IPS DF 6.9 (cell line): Measurements from ENCODE around the gene ZNF569.
"Not testable (repeated sequence)": the region's sequence is repeated elsewhere in the genome, so short reads cannot be mapped to it uniquely, and the experiment has no call there.

Source experiments
- DNase-seq: peaks from one replicate; pipeline ENCODE4 v3.0.0-alpha.2; 2013; ENCODE audit warnings: low read depth, low spot score
- H3K27ac ChIP-seq: one replicate; pipeline ENCODE4 v1.5.1; 2013; ENCODE audit warnings: low read length, control low read depth
- H3K27me3 ChIP-seq: 2 replicates; pipeline ENCODE4 v1.6.1; 2013; ENCODE audit warnings: mild to moderate bottlenecking, low read length; ENCODE audit not compliant: control insufficient read depth, insufficient read depth
- H3K36me3 ChIP-seq: 2 replicates; pipeline ENCODE4 v1.6.1; 2013; ENCODE audit warnings: low read length; ENCODE audit not compliant: control insufficient read depth, insufficient read depth
- H3K4me1 ChIP-seq: 2 replicates; pipeline ENCODE4 v1.6.1; 2013; ENCODE audit warnings: low read length; ENCODE audit not compliant: control insufficient read depth, insufficient read depth
- H3K4me3 ChIP-seq: 2 replicates; pipeline ENCODE4 v1.5.1; 2013; ENCODE audit warnings: mild to moderate bottlenecking, low read length
- H3K9me3 ChIP-seq: 2 replicates; pipeline ENCODE4 v1.6.1; 2013; ENCODE audit warnings: low read length, inconsistent platforms; ENCODE audit not compliant: control insufficient read depth, insufficient read depth
- WGBS: extraction: QIAGEN DNeasy Blood & Tissue Kit; methylation state at CpG from one replicate; pipeline ENCODE4 v1.1.7; 2013; ENCODE audit warnings: mixed read lengths, missing lambda C conversion rate; ENCODE audit not compliant: insufficient read length, insufficient coverage; 5-methylcytosine and 5-hydroxymethylcytosine counted together

ZNF569 gene

DNA sequence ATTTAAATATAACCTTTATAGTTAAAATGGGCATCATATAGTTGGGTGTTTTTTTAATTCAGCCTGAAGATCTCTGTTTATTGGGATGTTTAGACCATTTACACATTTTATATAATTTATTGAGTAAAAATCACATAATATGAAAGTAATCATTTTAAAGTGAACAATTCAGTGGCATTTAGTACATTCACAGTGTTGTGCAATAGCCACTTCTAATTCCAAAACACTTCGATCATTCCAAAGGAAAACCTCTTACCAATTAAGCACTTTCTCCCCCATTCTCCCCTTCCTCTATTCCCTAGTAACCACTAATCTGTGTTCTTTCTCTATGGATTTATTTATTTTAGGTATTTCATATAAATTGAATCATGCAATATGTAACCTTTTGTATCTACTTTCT, 66.2 kb downstream of the ZNF569 start:
- H3K36me3 ChIP-seq: no peaks in the 10 kb centered on the region
- no peak overlapping the region for H3K4me3 ChIP-seq
- peaks cover 5% of the 10 kb centered on the region for H3K9me3 ChIP-seq
- no peaks in the 10 kb centered on the region for H3K27me3 ChIP-seq
- WGBS: no CpG with 5 or more reads among the region's 1 CpG
- no peak for DNase-seq
- no peak overlapping the region for H3K27ac ChIP-seq
- H3K4me1 ChIP-seq: no peaks in the 10 kb centered on the region

DNA sequence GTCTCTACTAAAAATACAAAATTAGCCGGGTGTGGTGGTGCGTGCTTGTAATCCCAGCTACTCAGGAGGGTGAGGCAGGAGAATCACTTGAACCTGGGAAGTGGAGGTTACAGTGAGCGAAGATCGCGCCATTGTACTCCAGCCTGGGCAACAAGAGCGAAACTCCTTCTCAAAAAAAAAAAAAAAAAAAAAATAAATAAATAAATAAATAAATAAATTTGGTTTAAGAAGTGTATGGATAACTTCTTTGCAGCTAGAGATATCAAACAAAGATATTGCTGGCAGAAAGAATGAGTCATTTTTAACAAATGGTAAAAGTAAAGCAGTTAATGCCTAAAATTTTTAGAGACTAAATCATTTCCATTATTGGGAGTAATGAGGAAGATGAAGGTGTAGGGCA, 75.8 kb downstream of the ZNF569 start:
- H3K4me1 ChIP-seq, H3K9me3 ChIP-seq, DNase-seq, H3K36me3 ChIP-seq, H3K4me3 ChIP-seq, H3K27ac ChIP-seq, H3K27me3 ChIP-seq: not testable (repeated sequence)
- no CpG with 5 or more reads among the region's 6 CpGs for WGBS

DNA sequence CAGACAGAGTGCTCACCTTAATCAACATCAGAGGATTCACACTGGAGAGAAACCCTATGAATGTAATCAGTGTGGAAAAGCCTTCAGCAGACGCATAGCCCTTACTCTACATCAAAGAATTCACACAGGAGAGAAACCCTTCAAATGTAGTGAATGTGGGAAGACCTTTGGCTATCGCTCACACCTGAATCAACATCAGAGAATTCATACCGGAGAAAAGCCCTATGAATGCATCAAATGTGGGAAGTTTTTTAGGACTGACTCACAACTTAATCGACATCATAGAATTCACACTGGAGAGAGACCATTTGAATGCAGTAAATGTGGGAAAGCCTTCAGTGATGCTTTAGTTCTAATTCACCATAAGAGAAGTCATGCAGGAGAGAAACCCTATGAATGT, 78.0 kb downstream of the ZNF569 start:
- no CpG with 5 or more reads among the region's 4 CpGs for WGBS
- no peak for DNase-seq
- Histone ChIP-seq H3K27me3 (no peaks in the 10 kb centered on the region), H3K9me3 (peaks cover 7% of the 10 kb centered on the region; the same call in 1 of the 2 replicates), H3K36me3 (peaks cover 3% of the 10 kb centered on the region; the same call in 1 of the 2 replicates), H3K27ac (no peak overlapping the region), H3K4me3 (no peak overlapping the region), H3K4me1 (no peaks in the 10 kb centered on the region)

DNA sequence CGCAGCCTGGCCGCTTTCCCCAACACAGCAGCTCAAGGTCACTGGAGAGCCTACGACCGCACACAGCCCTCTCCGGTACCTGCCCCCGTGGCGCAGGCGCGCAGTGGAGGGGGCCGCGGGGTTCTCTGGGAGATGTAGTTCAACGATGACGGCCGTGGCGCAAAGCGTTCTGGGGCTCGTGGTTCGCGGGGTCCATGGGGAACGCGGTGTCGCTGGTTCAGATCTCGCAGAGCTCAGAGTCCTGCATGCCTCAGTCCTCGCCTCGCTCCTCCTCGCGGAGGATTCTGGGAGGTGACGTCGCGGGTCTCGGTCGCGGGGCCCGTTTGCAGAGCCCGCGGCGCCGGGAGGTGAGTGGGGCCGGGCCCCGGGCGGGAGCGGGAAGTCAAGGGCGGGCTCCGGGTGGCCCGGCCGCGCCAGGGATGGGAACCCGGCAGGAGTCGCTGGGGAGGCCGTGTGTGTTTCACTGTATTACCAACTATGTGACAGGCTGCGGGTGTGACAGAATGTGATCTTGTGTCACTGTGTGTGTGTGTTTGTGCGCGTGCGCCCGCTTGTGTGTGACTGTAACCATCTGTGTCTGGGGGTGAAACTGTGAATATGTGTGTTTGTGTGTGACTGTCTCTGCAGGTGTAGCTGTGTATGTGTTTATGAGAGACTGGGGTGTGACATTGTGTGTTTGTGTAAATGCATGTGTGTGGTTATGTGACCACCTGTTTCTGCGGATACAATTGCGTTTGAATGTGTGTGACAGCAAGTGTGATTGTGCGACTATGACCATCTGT, 96.2 kb downstream of the ZNF569 start, which contains the start of gene ZNF527:
Gene ZNF527 (plus strand): TSS at position 220 of the 782 bp plus-strand sequence. CDS start 3,100 bp downstream, outside the sequence.
- H3K27ac ChIP-seq: no peak within 1 kb of the TSS
- no peaks in the 10 kb centered on the region for H3K36me3 ChIP-seq
- peak within 1 kb of the TSS; percentile 71; the same call in 1 of the 2 replicates for H3K4me3 ChIP-seq
- DNase-seq: peak; percentile 97
- H3K4me1 ChIP-seq: no peaks in the 10 kb centered on the region
- H3K27me3 ChIP-seq: no peaks in the 10 kb centered on the region
- WGBS: no CpG with 5 or more reads among the region's 58 CpGs
- H3K9me3 ChIP-seq: no peaks in the 10 kb centered on the region

DNA sequence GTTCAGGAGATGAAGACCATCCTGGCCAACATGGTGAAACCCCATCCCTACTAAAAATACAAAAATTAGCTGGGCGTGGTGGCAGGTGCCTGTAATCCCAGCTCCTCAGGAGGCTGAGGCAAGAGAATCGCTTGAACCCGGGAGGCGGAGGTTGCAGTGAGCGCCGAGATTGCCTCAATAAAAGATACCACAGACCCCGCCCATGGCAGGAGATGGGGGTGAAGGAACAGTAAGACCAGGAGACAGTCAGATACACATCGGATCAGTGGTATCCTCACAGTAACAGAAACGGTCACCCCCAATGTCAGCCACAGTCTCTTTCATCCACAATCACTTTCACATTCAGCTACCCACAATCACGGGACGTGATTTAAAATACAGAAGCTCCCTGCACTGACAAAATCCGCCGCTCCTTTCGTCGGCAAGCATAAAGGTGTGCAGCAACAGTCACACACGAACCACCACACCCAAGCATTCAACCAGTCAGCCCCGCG, 96.8 kb downstream of the ZNF569 start:
- no CpG with 5 or more reads among the region's 18 CpGs for WGBS
- H3K4me3 ChIP-seq: peak overlapping the region; percentile 71; the same call in 1 of the 2 replicates
- H3K9me3 ChIP-seq, H3K27me3 ChIP-seq, H3K36me3 ChIP-seq, DNase-seq, H3K27ac ChIP-seq, H3K4me1 ChIP-seq: not testable (repeated sequence)

DNA sequence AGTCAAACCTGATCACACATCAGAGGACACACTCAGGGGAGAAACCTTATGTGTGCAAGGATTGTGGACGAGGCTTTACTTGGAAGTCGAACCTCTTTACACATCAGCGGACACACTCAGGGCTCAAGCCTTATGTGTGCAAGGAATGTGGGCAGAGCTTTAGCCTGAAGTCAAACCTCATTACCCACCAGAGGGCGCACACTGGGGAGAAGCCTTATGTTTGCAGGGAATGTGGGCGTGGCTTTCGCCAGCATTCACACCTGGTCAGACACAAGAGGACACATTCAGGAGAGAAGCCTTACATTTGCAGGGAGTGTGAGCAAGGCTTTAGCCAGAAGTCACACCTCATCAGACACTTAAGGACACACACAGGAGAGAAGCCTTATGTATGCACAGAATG, 104.5 kb downstream of the ZNF569 start:
- Histone ChIP-seq H3K27ac (no peak overlapping the region), H3K36me3 (peaks cover 4% of the 10 kb centered on the region; the same call in 1 of the 2 replicates), H3K9me3 (peaks cover 3% of the 10 kb centered on the region; the same call in 1 of the 2 replicates), H3K27me3 (no peaks in the 10 kb centered on the region), H3K4me3 (no peak overlapping the region), H3K4me1 (no peaks in the 10 kb centered on the region)
- no CpG with 5 or more reads among the region's 6 CpGs for WGBS
- DNase-seq: peak; percentile 50

DNA sequence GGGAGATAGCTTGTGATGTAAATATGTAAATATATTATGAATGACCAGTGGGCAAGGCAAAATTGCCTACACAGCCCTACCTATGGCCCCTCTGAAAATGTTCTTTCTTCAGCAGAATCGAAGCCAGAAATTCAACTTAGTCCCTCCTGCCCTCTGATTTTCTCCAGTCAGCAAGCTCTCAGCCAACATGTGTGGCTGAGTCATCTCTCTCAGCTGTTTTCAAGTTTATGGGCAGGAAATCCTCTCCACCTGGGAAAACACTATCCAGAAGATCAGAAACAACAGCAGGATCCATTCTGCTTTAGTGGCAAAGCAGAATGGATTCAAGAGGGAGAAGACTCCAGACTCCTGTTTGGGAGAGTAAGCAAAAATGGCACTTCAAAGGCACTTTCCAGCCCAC, 105.2 kb downstream of the ZNF569 start:
- Histone ChIP-seq H3K4me1 (no peaks in the 10 kb centered on the region), H3K27ac (no peak overlapping the region), H3K9me3 (peaks cover 3% of the 10 kb centered on the region; the same call in 1 of the 2 replicates), H3K27me3 (no peaks in the 10 kb centered on the region), H3K36me3 (peaks cover 4% of the 10 kb centered on the region; the same call in 1 of the 2 replicates), H3K4me3 (no peak overlapping the region)
- DNase-seq: no peak
- no CpG with 5 or more reads among the region's 1 CpG for WGBS
